Panc1 (cell line): ENCODE measurements around the gene SMIM33. TPM values are rescaled to one million over a fixed set of nuclear protein-coding genes. Genes with fewer than 3 reads are reported as not detected.
"Not testable (repeated sequence)": the region's sequence is repeated elsewhere in the genome, so short reads cannot be mapped to it uniquely, and the experiment has no call there.

Source experiments
- ATAC-seq: fragments of 200-7000 bp; cut with Tn5 transposase; 2 replicates; pipeline ENCODE4 v1.9.1; 2020; ENCODE audit warnings: mild to moderate bottlenecking, moderate library complexity
- BruUV-seq: library from RNA; stranded (reverse); fragments of 400-500 nt; replicated peaks from 2 replicates; lab custom pipeline; 2021; lab: Mats Ljungman, UMichigan
- CTCF ChIA-PET: fragments of 300-600 bp; sonication (Branson Sonifier 250); formaldehyde crosslinking; loops from one replicate; lab custom pipeline; 2022; ENCODE audit warnings: antibody characterized with exemption; lab: Charles Lee
- POLR2A ChIA-PET: fragments of 300-600 bp; sonication (Branson Sonifier 250); formaldehyde crosslinking; loops from one replicate; lab custom pipeline; 2022; ENCODE audit warnings: antibody characterized with exemption; lab: Charles Lee
- DNase-seq: peaks from one replicate; pipeline ENCODE4 v3.0.0-alpha.2; 2010; ENCODE audit warnings: low read depth, low spot score
- H3K27ac ChIP-seq: 2 replicates; pipeline ENCODE4 v1.5.1; 2011; ENCODE audit warnings: mild to moderate bottlenecking, low read length, inconsistent platforms
- H3K27me3 ChIP-seq: fragments of 200-500 bp; sonication (Bioruptor generic); 2 replicates; pipeline ENCODE4 v1.6.0; 2014; ENCODE audit warnings: low read length, inconsistent platforms; ENCODE audit not compliant: control insufficient read depth, insufficient read depth
- H3K36me3 ChIP-seq: fragments of 200-500 bp; sonication (Bioruptor generic); 2 replicates; pipeline ENCODE4 v1.5.1; 2014; ENCODE audit warnings: inconsistent platforms, mild to moderate bottlenecking, low read length, moderate library complexity; ENCODE audit not compliant: control insufficient read depth, insufficient read depth
- H3K4me1 ChIP-seq: 2 replicates; pipeline ENCODE4 v1.5.1; 2011; ENCODE audit warnings: inconsistent platforms, mild to moderate bottlenecking, low read length, moderate library complexity; ENCODE audit not compliant: control insufficient read depth, insufficient read depth
- H3K4me3 ChIP-seq, 2 experiments: 2 replicates each; pipeline ENCODE4 v1.5.1; 2011 to 2012; ENCODE audit warnings: low read depth in 2 of 2, low read length in 2 of 2, mild to moderate bottlenecking in 2 of 2, inconsistent platforms in 1 of 2, moderate library complexity in 1 of 2
- H3K9me3 ChIP-seq: fragments of 200-500 bp; sonication (Bioruptor generic); 2 replicates; pipeline ENCODE4 v1.5.1; 2014; ENCODE audit warnings: low read depth, mild to moderate bottlenecking, inconsistent platforms, low read length, moderate library complexity; ENCODE audit not compliant: control insufficient read depth, insufficient read depth
- POLR2AphosphoS5 ChIP-seq: IDR thresholded peaks from 2 replicates; pipeline ENCODE4 v1.6.1; 2012; ENCODE audit warnings: mild to moderate bottlenecking, low read depth, low read length, moderate library complexity
- REST ChIP-seq, 2 experiments: IDR thresholded peaks; 2 replicates each; pipeline ENCODE4 v1.6.1; 2011 to 2012; ENCODE audit warnings: low read depth in 2 of 2, control low read depth in 1 of 2, low read length in 1 of 2, mild to moderate bottlenecking in 1 of 2, moderate library complexity in 1 of 2; ENCODE audit not compliant: insufficient read depth in 1 of 2
- SIN3A ChIP-seq: IDR thresholded peaks from 2 replicates; pipeline ENCODE4 v1.6.1; 2012; ENCODE audit warnings: low read depth, mild to moderate bottlenecking, low read length, moderate library complexity, borderline replicate concordance; ENCODE audit not compliant: insufficient read depth
- TCF7L2 ChIP-seq: IDR thresholded peaks from 2 replicates; pipeline ENCODE4 v1.6.1; 2011; ENCODE audit warnings: mild to moderate bottlenecking, low read depth, low read length, inconsistent platforms
- in situ Hi-C: cut with HindIII; loops from 2 replicates; pipeline ENCODE4 v1.10.0; 2016; ENCODE audit warnings: low sequenced_read_pairs, low pct_unique_long_range_greater_than_20kb
- intact Hi-C: fragments of 100-400 bp; cut with micrococcal nuclease; formaldehyde crosslinking; loops from one replicate; pipeline ENCODE4 v1.10.0; 2022; ENCODE audit not compliant: unreplicated experiment
- total RNA-seq: library from RNA; stranded (reverse); gene quantifications from one replicate; pipeline ENCODE4 v1.2.1, GENCODE V29; 2021; ENCODE audit not compliant: unreplicated experiment

SMIM33 gene
- total RNA-seq, 1 experiment from 2014 or later: not detected

GRCh38 chr5:139501381-139501780 is 30.6 kb downstream of the SMIM33 start:
- Histone ChIP-seq H3K4me3 (no peak overlapping the region), H3K27me3 (no peaks in the 10 kb centered on the region), H3K4me1 (no peaks in the 10 kb centered on the region), H3K27ac (no peak overlapping the region), H3K36me3 (no peaks in the 10 kb centered on the region), H3K9me3 (no peaks in the 10 kb centered on the region)
- in situ Hi-C loops: loop anchor here (25.0 kb wide), 1 partner anchor 89 kb away; the partner anchor contains the start of gene SPATA24
- DNase-seq (no peak), ATAC-seq (no peak)
- ChIA-PET POLR2A (no interaction called here), CTCF (no interaction called here)
- BruUV-seq: no TSS peak
- TF ChIP-seq SIN3A (no peak), POLR2AphosphoS5 (no peak), REST (IDR thresholded peaks at IDR 0.05; ENCODE audit: insufficient read depth in 1 of 2, low read depth in 2 of 2, low read length in 1 of 2) (no peak), TCF7L2 (no peak)
- intact Hi-C loops: no loop called here

- DNase-seq, H3K27ac ChIP-seq, H3K36me3 ChIP-seq, H3K9me3 ChIP-seq, BruUV-seq, intact Hi-C loops, H3K27me3 ChIP-seq, ATAC-seq, H3K4me1 ChIP-seq: not testable (repeated sequence)
- CTCF ChIA-PET: interaction anchor here (1.1 kb wide), 1 partner anchor 80 kb away, joined by 3 read pairs; no protein-coding TSS in a partner anchor
- in situ Hi-C loops: loop anchor here (25.0 kb wide), 1 partner anchor 91 kb away; the partner anchor contains the start of gene SPATA24
- peak overlapping the region; percentile 23 to 46; a peak in 3 of 4 replicates for H3K4me3 ChIP-seq
- POLR2A ChIA-PET: interaction anchor here (0.6 kb wide), 1 partner anchor 116 kb away, joined by 5 read pairs; no protein-coding TSS in a partner anchor
Measured at GRCh38 chr5:139503036-139503817, 32.4 kb downstream of the SMIM33 start.

GRCh38 chr5:139503879-139504278 is 33.1 kb downstream of the SMIM33 start:
- DNase-seq, POLR2A ChIA-PET, H3K36me3 ChIP-seq, intact Hi-C loops, H3K27ac ChIP-seq, H3K27me3 ChIP-seq, CTCF ChIA-PET, ATAC-seq, H3K4me1 ChIP-seq, H3K9me3 ChIP-seq, BruUV-seq: not testable (repeated sequence)
- in situ Hi-C loops: loop anchor here (25.0 kb wide), 1 partner anchor 92 kb away; the partner anchor contains the start of gene SPATA24
- peak overlapping the region; percentile 23 to 46; a peak in 3 of 4 replicates for H3K4me3 ChIP-seq

GRCh38 chr5:139504722-139505121 is 33.9 kb downstream of the SMIM33 start:
- H3K27ac ChIP-seq, H3K4me3 ChIP-seq, H3K27me3 ChIP-seq, H3K9me3 ChIP-seq, DNase-seq, H3K4me1 ChIP-seq, CTCF ChIA-PET, intact Hi-C loops, ATAC-seq, BruUV-seq, POLR2A ChIA-PET, H3K36me3 ChIP-seq: not testable (repeated sequence)
- in situ Hi-C loops: loop anchor here (25.0 kb wide), 1 partner anchor 92 kb away; the partner anchor contains the start of gene SPATA24
